NCI-H1417 (cell line): ENCODE measurements around the gene GVQW3.

Experiments used
- DNase-seq, 3 experiments: peaks; one replicate each; lab custom pipeline; 2025; lab: John Stamatoyannopoulos, UW

The GVQW3 gene

GRCh38 chr11:76380977-76381719 lies at the start of gene GVQW3, which contains the start of gene THAP12:
GVQW3 (plus strand) TSS chr11:76381323; CDS start chr11:76381829, 506 bp downstream.
THAP12 (minus strand) TSS chr11:76381132; CDS start chr11:76380836, 296 bp downstream.
- peak; percentile 97 to 100 (median 99) for DNase-seq

GRCh38 chr11:76334826-76335389 lies 46.2 kb upstream of the GVQW3 start:
- no peak for DNase-seq

- no peak for DNase-seq
Measured at GRCh38 chr11:76335842-76336241, 45.3 kb upstream of the GVQW3 start.

- no peak for DNase-seq
Measured at GRCh38 chr11:76336597-76336996, 44.5 kb upstream of the GVQW3 start.

GRCh38 chr11:76337469-76337868 lies 43.7 kb upstream of the GVQW3 start:
- DNase-seq, result no peak

GRCh38 chr11:76337923-76338322 lies 43.2 kb upstream of the GVQW3 start:
- DNase-seq, result no peak

GRCh38 chr11:76339221-76339620 lies 41.9 kb upstream of the GVQW3 start:
- no peak for DNase-seq

GRCh38 chr11:76347466-76347865 lies 33.7 kb upstream of the GVQW3 start:
- peak in 1 of 3 experiments; percentile 52 for DNase-seq

GRCh38 chr11:76348348-76348747 lies 32.8 kb upstream of the GVQW3 start:
- DNase-seq, result no peak

- no peak for DNase-seq
Measured at GRCh38 chr11:76355172-76355571, 26.0 kb upstream of the GVQW3 start.

GRCh38 chr11:76361374-76361773 lies 19.7 kb upstream of the GVQW3 start:
- DNase-seq, result no peak

- DNase-seq, result no peak
Measured at GRCh38 chr11:76361776-76362175, 19.3 kb upstream of the GVQW3 start.

GRCh38 chr11:76362716-76363115 lies 18.4 kb upstream of the GVQW3 start:
- no peak for DNase-seq

GRCh38 chr11:76365038-76365679 lies 16.0 kb upstream of the GVQW3 start:
- DNase-seq, result no peak

- no peak for DNase-seq
Measured at GRCh38 chr11:76368490-76368889, 12.6 kb upstream of the GVQW3 start.

GRCh38 chr11:76369406-76369805 lies 11.7 kb upstream of the GVQW3 start:
- peak in 1 of 3 experiments; percentile 36 for DNase-seq

- no peak for DNase-seq
Measured at GRCh38 chr11:76371170-76371569, 10.0 kb upstream of the GVQW3 start.

GRCh38 chr11:76376746-76377558 lies 4.2 kb upstream of the GVQW3 start:
- no peak for DNase-seq

- peak in 1 of 3 experiments; percentile 62 for DNase-seq
Measured at GRCh38 chr11:76379807-76380158, 1.3 kb upstream of the GVQW3 start.

- peak in 2 of 3 experiments; percentile 64 to 70 for DNase-seq
Measured at GRCh38 chr11:76380159-76380976, 755 bp upstream of the GVQW3 start.

GRCh38 chr11:76382209-76382608 lies 1.1 kb downstream of the GVQW3 start:
- peak in 1 of 3 experiments; percentile 46 for DNase-seq
